IPS-11a (cell line): Measurements from ENCODE around the gene PPP1R1B.

ENCODE experiments used
- H3K4me3 ChIP-seq: one replicate; pipeline ENCODE4 v1.5.1; 2013; ENCODE audit warnings: low read depth, low read length, control low read depth

The PPP1R1B gene

GRCh38 chr17:39666231-39666600 is 39.5 kb downstream of the PPP1R1B start:
- no peak overlapping the region for H3K4me3 ChIP-seq

- no peak overlapping the region for H3K4me3 ChIP-seq
Measured at GRCh38 chr17:39666601-39667261, 40.0 kb downstream of the PPP1R1B start.

DNA sequence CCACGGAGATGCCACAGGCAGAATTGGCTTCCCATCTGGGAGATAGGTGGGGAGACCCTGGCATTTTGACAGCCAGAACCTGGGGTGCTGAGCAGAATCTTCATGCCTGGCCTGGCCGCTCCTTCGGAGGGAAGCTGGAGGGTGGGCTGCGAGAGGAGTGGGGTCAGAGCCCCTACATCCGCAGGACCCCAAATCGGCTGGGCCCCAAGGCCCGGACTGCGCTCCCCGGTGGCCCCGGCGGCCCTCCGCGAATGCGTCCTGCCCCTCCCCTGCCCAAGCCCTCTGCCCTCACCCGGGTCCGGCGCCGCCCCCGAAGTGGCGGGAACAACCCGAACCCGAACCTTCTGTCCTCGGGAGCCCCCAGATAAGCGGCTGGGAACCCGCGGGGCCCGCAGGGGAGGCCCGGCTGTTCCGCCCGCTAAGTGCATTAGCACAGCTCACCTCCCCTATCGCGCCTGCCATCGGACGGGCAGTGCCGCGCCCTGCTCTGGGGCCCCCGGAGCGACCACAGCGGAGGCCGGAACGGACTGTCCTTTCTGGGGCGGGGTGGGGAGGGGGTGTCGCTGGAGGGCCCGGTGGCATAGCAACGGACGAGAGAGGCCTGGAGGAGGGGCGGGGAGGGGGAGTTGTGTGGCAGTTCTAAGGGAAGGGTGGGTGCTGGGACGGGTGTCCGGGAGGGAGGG is 40.7 kb downstream of the PPP1R1B start:
- H3K4me3 ChIP-seq = peak overlapping the region; percentile 13

DNA sequence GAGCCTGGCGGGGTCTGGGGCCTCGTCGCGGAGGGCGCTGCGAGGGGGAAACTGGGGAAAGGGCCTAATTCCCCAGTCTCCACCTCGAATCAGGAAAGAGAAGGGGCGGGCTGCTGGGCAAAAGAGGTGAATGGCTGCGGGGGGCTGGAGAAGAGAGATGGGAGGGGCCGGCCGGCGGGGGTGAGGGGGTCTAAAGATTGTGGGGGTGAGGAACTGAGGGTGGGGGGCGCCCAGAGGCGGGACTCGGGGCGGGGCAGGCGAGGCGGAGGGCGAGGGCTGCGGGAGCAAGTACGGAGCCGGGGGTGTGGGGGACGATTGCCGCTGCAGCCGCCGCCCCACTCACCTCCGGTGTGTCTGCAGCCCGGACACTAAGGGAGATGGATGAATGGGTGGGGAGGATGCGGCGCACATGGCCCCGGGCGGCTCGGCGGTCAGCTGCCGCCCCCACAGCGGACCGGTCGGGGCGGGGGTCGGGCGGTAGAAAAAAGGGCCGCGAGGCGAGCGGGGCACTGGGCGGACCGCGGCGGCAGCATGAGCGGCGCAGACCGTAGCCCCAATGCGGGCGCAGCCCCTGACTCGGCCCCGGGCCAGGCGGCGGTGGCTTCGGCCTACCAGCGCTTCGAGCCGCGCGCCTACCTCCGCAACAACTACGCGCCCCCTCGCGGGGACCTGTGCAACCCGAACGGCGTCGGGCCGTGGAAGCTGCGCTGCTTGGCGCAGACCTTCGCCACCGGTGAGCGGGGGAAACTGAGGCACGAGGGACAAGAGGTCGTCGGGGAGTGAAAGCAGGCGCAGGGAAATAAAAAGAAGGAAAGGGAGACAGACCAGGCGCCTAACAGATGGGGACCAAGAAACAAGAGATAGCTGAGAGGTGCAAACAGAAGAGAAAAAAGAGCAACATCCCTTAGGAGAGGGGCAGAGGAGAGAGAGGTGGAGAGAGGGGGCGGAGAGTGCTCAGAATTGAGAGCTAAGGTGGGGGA is 41.5 kb downstream of the PPP1R1B start, which contains the start of gene PNMT:
Gene PNMT (plus strand): TSS at position 509 of the 980 bp plus-strand sequence. CDS start 23 bp downstream, at position 532.
- H3K4me3 ChIP-seq = peak within 1 kb of the TSS; percentile 28

GRCh38 chr17:39669897-39670735 is 43.4 kb downstream of the PPP1R1B start:
- H3K4me3 ChIP-seq = no peak overlapping the region

GRCh38 chr17:39670746-39671145 is 44.0 kb downstream of the PPP1R1B start:
- no peak overlapping the region for H3K4me3 ChIP-seq

DNA sequence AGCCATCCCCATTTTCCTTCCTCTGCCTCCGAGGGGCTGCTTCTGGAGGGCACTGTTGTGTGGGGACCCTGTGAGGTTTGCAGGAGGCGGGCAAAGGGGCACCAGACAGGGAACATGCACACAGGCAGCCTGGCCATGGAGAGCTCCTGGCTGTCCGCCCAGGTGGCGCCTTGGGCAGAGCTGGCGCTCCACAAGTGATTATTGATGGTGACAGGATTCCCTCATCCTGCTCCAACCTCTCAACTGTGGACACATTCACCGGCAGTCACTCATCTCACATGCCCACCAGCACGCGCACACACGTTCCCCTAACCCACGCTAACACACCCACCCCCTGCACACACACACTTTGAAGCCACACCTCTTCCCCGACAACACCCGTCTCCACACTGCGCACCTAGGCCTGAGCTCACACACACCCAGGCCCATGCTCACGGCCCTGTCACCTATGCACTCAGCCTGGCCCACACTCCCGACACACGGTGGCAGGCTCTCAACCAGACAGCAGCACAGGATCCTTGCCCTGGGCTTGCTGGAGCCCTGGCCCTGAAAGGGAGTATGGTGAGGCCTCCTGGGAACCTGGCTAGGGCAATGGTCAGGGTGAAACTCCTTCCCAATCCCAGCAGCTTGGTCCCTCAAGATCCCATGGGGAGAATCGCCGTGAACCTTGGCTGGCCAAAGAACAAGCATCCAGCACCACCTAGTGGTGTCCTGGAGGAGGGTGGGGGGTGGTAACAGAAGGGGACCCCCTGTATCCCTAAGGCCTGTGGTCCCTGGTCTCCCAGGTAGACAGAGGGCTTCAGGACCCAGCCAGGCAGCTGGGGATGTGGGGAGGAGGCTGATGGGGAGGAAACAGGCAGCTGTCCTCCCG is 45.1 kb downstream of the PPP1R1B start:
- no peak overlapping the region for H3K4me3 ChIP-seq

DNA sequence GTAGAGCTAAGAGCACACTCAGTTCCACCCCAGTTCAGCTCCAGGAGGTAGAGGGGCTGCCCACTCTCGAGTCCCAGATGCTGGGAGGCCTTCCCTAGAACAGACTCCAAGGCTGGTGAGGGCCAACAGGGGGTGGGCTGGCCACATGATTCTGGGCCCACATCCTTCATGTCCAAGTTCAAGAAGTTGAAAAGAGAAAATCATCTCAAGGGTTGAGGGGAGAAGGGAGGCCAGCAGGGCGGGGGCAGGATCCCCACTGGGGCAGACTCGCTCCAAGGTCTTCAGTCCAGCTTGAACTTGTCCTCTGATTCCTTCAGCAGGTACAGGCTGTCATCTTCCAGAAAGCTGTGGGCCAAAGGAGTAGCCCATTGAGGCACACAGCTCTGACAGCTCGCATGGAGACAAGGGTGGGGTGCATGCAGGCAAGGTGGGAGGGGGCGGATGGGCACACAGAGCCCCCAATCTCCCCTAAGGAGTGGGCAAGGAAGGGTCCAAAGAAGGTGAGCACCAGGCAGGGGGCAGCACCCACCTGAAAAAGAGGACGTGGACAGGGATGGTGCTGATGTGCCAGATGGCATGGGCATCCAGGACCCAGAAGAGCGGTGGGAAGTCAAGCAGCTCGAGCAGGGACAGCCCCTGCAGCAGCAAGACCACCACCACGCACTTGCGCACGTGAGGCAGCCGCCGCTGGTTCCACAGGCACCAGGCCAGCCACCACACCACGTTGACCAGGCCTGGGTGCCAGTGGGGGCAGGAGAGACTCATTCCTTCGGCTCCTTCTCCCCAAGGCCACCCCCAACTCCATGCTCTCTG is 46.0 kb downstream of the PPP1R1B start:
- H3K4me3 ChIP-seq = no peak overlapping the region

DNA sequence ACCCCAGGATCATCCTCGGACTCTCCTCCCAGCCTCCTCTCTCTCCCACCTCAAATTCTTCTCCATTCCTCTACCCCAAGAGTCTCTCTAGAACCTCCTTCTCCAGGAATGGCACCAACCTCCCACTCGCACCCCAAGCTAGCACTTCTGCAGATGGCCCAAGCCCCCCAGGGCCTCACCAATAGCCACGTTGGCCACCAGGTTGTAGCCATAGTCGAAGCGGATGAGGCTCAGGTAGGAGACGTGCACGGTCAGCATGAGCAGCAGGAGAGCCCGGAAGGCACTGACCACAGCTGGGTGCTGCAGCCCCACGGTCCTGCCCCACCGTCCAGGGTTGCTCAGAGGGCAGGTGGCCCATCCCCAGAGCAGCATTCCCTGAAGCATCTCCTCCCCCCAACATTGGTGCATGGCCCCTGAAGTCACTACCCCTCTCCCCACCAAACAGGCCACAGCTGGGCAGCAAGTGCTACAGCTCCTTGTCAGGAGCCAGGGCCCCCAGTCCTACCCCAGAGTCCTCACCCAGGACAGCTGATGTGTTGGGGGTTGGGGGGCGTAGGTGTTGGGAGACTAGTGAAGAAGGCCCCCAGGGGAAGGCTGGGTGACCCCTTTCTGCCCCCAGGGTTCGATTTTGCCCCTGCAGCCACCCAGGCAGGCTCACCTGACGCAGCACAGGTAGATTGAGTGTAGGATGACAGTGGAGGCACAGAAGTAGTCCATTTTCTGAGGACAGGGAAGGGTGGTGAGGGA is 46.8 kb downstream of the PPP1R1B start:
- no peak overlapping the region for H3K4me3 ChIP-seq

DNA sequence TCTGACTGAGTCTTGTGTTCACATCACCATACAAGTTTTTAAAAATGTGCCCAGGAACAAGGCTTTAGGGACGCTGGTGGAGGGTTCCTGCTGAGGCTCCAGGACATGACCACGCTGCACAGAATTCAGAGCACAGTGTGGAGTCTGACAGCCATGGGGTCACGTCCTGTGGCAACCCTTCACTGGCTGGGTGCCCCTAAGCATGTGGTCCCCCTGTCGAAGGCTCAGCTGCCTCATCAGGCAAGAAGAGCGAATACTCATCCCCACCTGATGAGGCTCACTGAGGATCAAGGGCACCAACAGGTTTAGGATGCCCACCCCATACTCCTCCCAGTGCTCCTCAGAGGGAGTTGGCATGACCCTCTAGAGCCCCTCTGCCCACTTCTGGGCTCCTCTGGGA is 47.4 kb downstream of the PPP1R1B start:
- H3K4me3 ChIP-seq = no peak overlapping the region

GRCh38 chr17:39674702-39675389 is 48.1 kb downstream of the PPP1R1B start:
- no peak overlapping the region for H3K4me3 ChIP-seq

DNA sequence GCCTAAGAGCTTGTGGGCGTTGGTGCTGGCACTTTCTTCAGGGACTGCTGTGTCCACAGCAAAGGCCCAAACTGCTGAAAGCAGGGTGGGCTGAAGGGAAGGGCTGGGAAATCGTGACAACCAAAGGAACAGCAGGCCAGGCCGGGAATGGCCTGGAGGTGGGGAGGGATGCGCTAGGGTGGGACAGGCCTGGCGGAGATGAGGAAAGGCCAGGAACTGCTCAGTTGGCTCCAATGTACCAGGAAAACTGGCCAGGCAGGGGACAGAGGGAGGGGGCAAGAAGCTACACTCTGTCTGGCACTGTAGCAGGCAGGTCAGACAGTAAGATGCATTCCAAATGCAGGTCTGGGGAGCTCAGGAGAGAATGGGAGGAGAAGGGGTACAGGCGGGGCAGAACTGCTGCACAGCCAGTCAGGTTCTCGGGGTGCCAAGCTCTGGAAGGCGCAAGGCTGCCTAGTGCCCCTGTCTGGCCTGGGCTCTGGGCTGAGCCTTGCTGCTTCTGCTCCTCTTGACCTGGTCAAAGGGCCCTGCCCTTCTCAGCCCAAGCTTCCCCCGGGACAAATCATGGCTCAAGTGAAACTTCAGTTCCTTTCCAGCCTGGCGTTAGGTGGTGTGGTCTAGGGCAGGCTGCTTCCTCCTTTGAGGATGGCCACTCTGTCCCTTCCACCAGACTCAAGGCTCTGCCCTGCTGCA is 48.8 kb downstream of the PPP1R1B start:
- no peak overlapping the region for H3K4me3 ChIP-seq

GRCh38 chr17:39676198-39676819 is 49.6 kb downstream of the PPP1R1B start:
- no peak overlapping the region for H3K4me3 ChIP-seq

DNA sequence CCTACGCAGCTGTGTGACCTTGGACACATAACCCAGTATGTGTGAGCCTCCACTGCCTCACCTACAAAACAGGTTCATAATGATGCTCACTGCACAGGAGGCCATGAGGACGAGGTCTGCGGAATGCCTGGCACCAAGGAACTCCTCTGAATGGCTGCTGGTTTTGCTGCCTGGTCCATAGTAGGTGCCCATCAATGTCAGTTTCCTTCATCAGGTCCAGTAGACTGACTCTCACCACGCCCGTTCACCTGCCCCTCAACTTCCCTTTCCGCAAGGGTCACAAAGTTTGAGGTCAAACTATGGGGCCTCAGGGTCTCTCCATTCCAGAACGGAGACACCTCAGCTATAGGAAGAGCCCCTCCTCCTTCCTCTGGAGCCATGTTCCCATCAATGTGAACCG is 50.3 kb downstream of the PPP1R1B start:
- no peak overlapping the region for H3K4me3 ChIP-seq

DNA sequence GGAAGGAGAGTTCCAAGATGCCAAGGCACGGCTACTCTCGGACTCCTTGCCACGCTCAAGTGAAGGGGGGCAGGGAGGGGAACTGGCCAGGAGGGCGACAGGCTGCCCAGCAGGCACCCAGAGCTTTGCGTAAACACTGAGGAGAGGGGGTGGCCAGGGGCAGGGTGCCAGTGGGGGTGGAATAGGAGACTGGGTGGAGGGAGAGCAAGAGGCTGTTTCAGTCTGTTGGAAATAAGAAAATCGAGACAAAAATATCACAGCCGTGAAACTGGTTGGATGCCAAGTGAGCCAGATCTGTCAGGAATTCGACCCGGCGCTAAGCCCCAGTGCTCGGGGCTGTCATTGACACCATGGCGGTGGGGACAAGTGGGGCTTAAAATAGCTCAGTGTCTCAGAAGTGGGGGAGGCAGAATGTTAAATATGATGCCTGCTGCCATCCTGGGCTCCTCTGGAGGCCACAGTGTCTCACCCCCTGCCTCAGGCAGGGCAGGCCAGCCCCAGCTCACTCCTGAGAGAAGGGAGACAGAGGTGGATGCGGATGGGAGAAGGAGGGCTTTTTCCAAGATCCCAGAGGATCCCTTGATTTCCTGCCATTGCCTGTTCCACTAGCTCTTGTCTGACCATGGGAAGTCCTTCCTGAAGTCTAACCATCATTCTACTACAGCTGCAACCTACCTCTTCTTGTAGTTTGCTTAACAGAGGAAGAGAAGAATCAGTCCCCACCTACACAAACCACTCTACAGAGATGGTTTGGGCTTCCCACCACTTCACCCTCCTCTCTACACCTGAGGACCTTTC is 51.0 kb downstream of the PPP1R1B start:
- no peak overlapping the region for H3K4me3 ChIP-seq
